Left kidney (tissue), 8 donors: ENCODE data around the gene ANKRD6. TPM values are rescaled to one million over a fixed set of nuclear protein-coding genes. Genes with fewer than 3 reads are reported as not detected.
"Not testable (repeated sequence)": the region's sequence is repeated elsewhere in the genome, so short reads cannot be mapped to it uniquely, and the experiment has no call there.

Experiments used
- DNase-seq: peaks from one replicate; pipeline ENCODE4 v3.0.0-alpha.2; 2013
- long read RNA-seq, 8 donors: transcript quantifications; one replicate each; lab custom pipeline, GENCODE V29; 2026
- polyA plus RNA-seq: library from polyadenylated mRNA; unstranded; fragments of 120-200 nt; gene quantifications from one replicate; pipeline ENCODE4 v1.2.1, GENCODE V29; 2013; ENCODE audit not compliant: insufficient read length

The ANKRD6 gene
- polyA plus RNA-seq = 36.5 TPM
- long read RNA-seq, donor 1, partial matches to known transcripts = 63 of 73 reads
- long read RNA-seq, donor 1, other reads (novel, unspliced or antisense) = 6 of 73 reads
- long read RNA-seq, donor 2, partial matches to known transcripts = 7 of 49 reads
- long read RNA-seq, donor 2, other reads (novel, unspliced or antisense) = 41 of 49 reads
- long read RNA-seq, donor 3, partial matches to known transcripts = 0 of 3 reads
- long read RNA-seq, donor 3, other reads (novel, unspliced or antisense) = 0 of 3 reads
- long read RNA-seq, donor 4 = 0 reads
- long read RNA-seq, donor 5, full-length matches to known transcripts = 2 of 74 reads
- long read RNA-seq, donor 5, partial matches to known transcripts = 7 of 74 reads
- long read RNA-seq, donor 5, other reads (novel, unspliced or antisense) = 65 of 74 reads
- long read RNA-seq, donor 6, partial matches to known transcripts = 0 of 2 reads
- long read RNA-seq, donor 6, other reads (novel, unspliced or antisense) = 0 of 2 reads
- long read RNA-seq, donor 7, partial matches to known transcripts = 0 of 3 reads
- long read RNA-seq, donor 7, other reads (novel, unspliced or antisense) = 0 of 3 reads
- long read RNA-seq, donor 8, partial matches to known transcripts = 0 of 1 reads
- long read RNA-seq, donor 8, other reads (novel, unspliced or antisense) = 0 of 1 reads

DNA sequence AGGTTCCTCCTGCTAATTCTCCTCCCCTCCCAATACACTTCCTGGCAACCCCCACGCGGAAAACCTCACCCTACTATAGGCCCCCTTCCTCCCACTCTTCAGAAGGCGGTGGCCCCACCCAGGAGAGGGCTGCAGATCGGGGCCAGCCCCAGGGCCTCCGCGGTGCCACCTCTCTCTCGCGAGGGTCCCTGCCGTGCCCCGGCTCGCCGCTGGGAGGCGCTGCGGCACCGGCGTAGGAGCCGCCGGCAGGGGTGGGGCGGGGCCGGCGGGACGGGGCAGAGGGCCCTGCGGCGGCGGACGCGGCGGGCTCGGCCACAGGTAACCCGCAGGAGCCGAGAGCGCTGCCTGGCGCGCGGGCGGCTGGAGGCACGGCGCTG is at the start of gene ANKRD6:
ANKRD6 (plus strand) TSS at position 278 of the 377 bp plus-strand sequence. CDS start 133,825 bp downstream, outside the sequence.
- peak; percentile 68 for DNase-seq

DNA sequence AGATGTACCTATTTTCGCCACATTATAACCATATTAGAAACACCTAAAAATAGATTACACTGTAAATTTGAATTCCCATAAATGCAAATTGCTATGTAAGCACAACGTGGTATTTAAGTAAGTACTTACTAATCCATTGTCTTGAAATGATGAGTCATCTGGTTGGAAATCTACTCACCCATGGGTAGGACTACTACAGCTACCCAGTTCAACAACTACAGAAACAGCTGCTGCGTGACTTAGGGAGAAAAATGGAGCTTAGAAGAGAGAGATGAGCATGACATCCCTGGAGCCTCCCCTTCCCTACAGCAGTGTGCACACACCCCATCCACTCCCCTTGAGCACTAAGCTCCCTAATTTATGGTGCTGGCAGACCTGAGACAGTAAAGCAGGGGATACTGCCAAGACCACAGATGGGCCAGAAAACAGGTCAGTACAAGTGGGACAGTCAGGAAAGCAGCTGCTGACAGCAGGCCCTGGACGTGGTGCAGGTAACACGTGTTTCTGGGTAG is 47.7 kb upstream of the ANKRD6 start:
- no peak for DNase-seq

DNA sequence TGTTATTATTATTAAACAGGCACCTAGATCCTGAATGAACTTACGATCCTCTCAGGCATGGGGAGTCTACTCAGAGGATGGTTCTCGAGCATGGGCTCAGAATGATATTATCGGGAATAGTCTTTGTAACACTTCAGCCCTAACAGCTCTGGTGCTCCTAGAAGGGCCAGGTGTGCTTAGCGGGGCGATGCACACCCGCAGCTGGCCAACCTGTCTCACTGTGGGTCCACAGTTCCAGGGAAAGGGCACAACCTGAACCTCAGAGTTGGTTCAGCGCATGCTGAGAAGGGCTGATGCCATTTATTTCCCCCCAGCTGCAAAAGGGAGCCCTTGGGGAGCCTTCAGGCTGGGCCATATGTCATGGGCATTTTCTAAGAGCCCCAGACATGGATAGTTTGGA is 47.1 kb upstream of the ANKRD6 start:
- no peak for DNase-seq

DNA sequence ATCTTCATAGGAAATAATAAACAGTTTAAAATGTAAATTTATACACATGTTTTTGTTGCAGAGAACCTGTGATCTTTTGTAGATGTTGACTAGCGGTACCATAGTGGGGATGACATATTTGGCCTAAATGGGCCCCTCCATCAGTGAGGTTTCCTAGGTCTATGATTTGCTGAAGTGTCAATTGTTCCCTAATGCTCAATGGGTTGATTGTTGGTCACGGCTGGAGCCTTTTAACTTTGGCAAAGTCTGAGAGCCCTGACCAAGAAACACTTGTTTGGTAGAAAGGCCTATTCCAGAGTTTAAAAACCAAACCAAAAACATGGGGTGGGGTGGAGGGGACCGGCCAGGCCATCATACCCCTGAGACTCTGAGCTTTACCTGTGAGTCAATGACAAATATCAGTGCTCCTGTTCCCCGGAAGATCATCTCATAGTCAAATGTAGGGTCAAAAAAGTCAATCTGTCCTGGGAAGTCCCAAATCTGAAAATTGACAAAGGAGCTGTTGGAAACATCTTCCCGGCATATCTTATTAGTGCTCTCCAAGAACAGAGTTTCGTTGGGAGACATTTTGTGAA is 45.9 kb upstream of the ANKRD6 start:
- no peak for DNase-seq

DNA sequence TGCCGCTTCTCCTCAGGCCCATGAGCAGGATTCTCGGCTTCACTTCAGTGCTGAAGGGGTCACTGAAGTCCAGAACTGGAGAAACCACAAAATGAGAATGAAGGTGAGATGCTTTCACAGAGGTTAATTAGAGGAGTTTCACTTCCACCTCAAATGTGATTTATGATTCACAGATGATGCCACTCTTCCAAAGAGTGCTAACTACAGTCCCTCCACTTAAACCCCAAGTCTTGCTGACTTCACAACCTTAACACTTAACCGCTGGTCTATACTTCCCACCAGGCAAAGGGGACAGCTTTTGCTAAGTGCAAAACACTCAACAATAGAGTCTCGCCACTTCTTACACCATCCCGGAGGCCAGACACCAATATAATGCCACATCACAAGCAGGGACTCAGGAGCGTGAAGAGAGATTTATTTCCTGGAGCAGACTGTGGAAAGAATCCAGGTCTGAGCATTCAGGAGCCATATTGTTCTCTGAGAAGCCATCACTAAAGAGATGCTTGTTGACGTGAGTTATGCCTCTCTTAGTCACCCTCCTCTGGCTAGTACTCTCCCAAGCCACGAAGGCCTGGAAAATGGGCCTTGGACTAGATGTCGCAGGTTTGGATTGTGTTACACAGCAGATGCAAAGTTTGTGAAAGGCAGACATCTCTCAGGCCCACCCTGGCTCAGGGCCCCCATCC is 45.3 kb upstream of the ANKRD6 start:
- no peak for DNase-seq

DNA sequence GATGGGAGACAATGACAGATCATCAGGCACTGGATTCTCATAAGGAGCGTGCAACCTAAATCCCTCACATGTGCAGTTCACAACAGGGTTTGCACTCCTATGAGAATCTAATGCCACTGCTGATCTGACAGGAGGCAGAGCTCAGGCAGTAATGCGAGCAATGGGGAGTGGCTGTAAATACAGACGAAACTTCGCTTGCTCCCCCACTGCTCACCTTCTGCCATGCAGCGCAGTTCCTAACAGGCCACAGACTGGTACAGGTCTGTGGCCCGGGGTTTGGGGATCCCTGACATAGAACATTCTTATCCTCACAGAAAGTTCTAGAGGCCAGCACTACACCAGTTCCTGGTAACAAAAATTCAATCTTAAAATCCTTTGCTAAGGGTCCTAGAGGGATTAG is 44.1 kb upstream of the ANKRD6 start:
- DNase-seq = no peak

DNA sequence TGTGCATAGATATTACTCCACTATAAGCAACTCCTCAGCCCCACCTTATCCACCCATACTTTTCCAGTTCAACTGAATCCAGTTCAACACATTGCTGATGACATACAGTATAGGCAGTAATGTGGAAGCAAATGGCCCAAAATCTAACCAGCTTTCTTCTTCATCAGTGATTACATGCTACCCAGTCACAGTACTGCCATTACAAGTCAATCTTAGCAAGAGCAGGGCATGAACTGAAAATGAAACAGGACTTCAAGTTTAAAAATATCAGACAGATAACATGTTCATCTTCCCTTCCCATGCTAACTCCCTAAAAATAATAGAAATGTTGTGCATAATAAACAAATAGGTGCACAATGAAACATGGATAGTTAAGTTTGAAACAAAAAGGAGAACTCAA is 40.1 kb upstream of the ANKRD6 start:
- DNase-seq = no peak

DNA sequence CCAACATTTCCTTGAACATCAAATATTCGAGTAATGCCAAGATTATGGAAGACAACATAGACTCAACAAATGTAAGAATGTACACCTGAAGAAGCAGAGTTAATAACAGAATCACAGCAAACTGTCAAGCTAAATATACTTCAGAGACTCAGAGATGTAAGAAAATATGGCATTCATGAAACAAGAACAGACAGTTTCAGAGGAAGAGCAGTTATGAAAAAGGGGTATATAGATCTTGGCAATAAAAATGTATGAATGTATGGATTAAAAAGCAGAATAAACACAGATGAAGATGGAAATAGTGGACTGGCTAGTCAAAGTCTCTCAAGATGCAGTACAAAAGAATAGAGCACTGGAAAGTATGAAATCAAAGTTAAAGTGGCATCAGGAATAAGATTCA is 39.3 kb upstream of the ANKRD6 start:
- no peak for DNase-seq

DNA sequence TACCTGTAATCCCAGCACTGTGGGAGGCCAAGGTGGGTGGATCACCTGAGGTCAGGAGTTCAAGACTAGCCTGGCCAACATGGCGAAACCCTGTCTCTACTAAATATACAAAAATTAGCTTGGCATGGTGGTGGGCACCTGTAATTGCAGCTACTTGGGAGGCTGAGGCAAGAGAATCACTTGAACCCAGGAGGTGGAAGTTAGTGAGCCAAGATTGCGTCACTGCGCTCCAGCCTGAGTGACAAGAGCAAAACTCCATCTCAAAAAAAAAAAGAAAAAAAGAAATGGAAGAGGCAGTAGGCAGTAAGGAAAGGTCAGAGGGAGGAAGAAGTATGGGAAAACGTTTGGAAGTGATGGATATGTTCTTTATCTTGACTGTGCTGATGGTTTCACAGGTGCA is 35.1 kb upstream of the ANKRD6 start:
- not testable (repeated sequence) for DNase-seq

DNA sequence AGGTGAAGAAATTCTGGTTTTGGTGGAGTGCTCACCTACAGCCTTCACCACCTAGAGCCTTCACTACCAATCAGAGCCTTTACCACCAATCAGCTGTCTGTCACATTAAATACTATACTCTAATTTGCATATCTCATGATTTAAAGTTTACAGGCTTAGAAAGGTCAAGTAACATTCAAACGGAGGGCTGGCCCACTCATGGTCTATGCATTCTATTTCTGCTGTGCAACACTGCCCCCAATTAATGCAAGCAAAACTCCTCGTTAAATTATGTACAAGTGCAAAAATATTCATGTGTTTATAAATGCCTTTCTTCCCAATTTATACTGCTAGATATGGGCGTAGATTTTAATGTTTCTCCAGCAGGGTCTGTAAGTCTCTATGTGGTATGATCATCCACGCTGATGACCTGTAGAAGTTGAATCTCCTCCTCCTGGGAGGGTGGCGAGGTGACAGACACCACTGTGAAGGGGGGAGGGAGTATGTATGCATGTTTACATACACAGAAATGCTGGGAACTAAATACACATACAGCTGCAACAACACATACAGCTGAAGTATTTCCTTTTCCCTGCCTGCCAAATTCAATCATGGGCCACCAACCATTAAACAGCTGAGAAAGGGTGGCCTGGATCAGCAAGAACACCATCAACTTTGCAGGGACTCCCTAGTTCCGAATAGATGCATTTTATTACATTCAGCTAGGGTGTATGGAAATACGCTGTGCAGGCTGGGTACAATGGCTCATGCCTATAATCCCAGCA is 34.0 kb upstream of the ANKRD6 start:
- DNase-seq = no peak

DNA sequence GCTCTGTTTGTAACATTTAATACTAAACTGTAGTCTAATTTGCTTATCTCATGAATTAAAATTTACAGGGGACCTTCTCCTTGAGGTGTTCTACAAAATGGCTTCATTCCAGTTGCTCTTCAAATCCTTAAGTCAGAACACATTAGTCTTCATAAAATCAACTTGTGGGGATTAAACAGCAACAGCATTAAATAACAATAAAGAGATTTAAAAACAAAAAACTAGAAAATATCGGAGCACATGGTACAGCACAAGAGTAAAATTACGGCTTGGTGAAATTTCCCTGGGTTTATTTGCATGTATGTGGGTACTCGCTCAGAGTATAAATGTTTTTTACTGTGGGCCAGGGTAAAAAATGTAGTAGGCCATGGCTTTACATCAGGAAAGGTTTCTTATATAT is 32.9 kb upstream of the ANKRD6 start:
- DNase-seq = no peak

DNA sequence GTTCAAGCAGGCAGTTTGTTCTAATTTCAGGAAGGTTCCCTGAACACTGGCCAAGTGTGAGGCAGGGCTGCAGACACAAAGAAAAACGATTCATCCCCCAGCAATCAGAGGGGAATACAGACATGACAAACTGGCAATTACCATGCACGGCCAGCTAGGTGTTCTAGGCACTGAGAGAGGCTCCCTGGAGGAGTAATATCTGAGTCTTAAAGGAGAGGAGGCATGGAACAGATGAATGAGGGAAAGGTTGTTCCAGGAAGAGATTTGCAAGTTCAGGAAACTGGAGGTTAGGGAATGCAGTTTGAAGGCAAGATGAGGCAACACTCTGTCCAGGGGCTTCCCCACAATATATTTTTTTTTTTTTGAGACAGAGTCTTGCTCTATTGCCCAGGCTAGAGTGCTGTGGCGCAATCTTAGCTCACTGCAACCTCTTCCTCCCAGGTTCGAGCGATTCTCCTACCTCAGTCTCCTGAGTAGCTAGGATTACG is 32.0 kb upstream of the ANKRD6 start:
- no peak for DNase-seq

DNA sequence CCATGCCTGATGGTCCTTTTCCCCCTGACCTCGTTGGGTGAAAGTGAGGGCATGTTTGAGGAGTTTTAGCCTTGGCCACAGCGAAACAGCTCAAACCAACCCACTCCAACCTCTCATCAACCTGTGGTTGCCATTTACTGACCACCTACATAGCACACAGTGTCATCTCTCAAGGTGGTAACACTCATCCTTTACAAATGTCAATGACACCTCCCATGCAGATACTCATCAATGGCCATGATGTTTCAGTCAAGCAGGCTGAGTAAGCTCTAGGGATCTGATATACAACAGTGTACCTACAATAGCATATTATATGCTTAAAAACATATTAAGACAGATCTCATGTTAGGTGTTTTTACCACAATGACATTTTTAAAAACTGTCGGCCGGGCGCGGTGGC is 30.2 kb upstream of the ANKRD6 start:
- no peak for DNase-seq

DNA sequence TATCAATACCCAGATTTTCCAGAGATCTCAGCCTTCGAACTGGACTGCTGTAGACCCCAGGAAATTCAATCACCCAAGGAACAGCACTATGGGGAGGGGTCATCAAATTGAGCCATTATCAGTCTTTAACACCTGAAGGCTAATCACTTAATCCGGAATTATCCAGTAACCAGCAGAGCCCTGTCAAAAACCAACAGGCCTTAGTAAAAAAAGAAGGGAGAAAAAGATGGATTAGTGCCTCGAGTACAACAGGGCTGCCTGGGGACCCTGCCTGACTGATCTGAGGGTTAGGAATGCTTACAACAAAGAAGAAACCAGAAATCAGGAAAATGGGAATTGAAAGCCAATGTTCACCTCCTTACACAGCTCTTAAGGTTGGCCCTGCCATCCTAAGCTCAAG is 28.4 kb upstream of the ANKRD6 start:
- DNase-seq = no peak

DNA sequence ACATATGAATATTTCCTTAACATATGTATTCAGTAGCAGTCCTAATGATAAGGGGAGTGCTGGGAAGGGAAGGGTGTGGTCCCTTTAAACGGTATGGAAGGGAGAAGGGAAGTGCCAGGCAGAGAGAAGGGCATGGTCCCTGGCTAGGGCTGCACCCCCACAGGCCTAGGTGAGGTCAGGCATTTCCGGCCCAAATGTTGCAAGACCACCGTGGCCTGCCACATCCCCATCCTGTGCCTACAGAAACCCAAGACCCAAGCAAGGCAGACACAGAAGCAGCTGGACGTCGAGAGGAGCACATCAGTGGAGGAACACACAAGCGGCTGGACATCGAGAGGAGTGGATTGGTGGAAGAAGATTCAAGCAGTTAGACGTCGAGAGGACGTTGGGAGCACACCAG is 26.8 kb upstream of the ANKRD6 start:
- no peak for DNase-seq

DNA sequence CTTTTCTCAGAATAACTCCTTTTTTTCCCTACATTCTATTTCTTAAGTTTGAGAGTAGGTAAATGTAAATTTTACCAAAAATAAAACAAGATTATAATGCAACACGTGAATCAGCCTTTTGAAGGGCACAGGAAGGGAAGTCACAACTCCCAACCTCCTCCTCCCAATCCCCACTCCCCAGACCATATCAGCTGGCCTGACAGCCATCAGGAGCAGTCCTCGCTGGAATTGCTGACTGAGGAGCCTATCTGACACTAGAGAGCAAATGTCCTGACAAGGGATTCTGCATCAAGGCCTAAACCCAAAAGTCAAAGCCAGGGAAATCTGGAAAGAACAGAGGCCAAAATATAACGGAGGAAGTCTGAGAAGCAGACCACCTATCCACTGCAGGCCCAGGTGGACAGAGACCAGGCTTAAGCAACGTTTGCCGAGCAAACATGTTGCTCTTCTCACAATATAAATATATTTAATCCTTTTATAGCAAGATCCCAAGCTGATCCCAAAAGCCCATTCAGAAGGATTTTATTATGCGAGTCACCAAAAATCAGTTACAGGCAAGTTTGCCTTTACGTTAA is 23.4 kb upstream of the ANKRD6 start:
- DNase-seq = no peak

DNA sequence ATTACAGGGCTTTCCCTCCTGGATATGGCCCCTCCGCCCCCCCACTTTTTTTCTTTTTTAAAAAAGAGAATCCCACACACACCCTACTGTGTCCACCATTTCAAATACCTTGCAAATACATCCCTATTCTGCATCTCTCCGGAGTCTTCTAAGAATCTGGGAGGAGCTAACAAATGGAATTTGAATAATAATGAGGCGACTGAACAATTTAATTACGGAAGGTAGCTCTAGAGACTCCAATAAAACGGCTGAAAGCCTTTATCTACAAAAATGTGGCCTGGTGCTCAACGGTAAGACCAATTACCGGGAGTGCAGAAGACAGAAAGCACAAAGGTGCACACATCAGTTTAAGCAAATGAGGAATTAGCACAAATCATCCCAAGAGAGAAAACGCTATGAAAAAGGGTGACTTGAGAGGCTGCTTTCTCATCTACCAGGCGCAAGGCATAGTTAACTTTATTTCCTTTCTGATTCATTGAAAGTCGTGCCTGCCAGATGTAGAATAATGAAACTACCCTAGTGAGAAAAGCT is 22.7 kb upstream of the ANKRD6 start:
- no peak for DNase-seq

DNA sequence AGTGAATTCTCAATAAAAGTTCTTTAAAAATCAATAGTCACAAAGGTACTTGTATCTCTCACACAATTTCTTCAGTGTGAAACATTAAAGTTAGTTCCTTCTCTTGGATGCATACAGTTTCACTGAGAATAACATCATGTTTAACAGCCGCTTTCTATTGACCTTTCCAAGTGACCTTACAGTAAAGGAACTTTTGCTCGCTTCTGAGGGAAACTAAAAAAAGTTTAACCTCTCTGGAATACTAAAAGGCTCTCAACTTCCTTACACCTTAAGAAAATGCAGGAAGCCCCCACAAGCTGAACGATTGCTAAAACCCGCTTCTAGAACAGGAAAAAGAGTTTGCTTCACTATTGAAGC is 22.2 kb upstream of the ANKRD6 start:
- no peak for DNase-seq

DNA sequence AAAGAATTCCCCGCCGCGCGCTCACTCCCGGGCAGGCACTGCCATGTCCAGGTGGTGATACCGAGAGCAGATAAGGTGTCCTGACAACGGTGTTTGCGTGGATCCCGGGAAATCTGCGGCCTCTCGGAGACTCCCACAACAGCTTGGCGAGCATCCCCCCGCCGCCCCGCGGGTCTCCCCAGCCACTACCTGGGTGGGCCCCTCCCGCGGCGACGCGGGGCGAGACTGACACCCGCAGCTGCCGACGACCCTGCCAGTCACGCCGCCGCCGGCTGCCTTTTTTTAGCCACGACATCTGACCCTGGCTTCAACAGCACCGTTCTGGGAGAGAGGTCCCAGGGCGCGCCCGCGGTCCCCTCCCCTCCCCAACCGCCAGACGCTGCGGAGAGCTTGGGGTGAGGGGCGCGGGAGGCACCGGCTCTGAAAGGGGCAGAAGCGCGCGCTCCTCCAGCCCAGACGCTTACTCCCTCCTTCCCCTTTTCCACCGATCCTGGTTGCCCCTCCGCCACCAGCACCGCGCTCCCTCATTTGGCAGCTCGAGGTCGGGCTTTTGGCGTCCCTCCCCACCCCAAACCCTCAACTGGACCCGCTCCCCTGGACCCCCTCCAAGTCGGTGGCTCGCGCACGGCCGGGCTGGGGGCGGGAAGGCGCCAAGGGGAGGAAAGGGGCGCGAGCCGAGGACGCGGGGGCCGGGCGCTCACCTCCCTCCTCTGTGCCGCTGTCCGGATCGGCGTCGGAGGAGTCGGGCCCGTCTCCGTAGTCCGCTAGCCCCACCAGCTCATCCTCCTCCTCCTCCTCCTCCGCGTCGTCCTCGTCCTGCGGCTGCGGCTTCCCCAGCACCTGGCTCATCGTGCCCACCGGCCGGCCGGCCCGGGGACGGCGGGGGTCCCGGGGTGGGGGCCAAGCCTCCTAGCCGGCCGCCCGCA is 21.5 kb upstream of the ANKRD6 start:
- DNase-seq = no peak
